Epithelial cell of proximal tubule (primary cell): ENCODE results near the gene RHBDL1. TPM values are rescaled to one million over a fixed set of nuclear protein-coding genes. Genes with fewer than 3 reads are reported as not detected.
A peak's percentile ranks its signal among the peaks of the same experiment; 100 is the strongest.

Experiments used
- DNase-seq: peaks from one replicate; pipeline ENCODE4 v3.0.0-alpha.2; 2011; ENCODE audit warnings: low read depth
- H3K4me3 ChIP-seq: 2 replicates; pipeline ENCODE4 v1.5.1; 2011; ENCODE audit warnings: low read depth, mild to moderate bottlenecking, low read length
- total RNA-seq: library from RNA; depleted of rRNA; stranded (reverse); fragments of >200 nt; gene quantifications from 2 replicates; pipeline ENCODE4 v1.2.3, GENCODE V29; 2015
- TF ChIP-seq, protein P1 (sequence below): conservative IDR thresholded peaks from 2 replicates; pipeline ENCODE4 v1.5.1; 2012; ENCODE audit warnings: low read depth, mild to moderate bottlenecking, low read length

Gene RHBDL1
- total RNA-seq, 1 donor from 2014 or later, result 1.2 TPM

GRCh38 chr16:727291-727977 is 52.0 kb downstream of the RHBDL1 start:
- peak overlapping the region; percentile 81 for H3K4me3 ChIP-seq
- DNase-seq, result no peak
- TF ChIP-seq, protein P1, sequence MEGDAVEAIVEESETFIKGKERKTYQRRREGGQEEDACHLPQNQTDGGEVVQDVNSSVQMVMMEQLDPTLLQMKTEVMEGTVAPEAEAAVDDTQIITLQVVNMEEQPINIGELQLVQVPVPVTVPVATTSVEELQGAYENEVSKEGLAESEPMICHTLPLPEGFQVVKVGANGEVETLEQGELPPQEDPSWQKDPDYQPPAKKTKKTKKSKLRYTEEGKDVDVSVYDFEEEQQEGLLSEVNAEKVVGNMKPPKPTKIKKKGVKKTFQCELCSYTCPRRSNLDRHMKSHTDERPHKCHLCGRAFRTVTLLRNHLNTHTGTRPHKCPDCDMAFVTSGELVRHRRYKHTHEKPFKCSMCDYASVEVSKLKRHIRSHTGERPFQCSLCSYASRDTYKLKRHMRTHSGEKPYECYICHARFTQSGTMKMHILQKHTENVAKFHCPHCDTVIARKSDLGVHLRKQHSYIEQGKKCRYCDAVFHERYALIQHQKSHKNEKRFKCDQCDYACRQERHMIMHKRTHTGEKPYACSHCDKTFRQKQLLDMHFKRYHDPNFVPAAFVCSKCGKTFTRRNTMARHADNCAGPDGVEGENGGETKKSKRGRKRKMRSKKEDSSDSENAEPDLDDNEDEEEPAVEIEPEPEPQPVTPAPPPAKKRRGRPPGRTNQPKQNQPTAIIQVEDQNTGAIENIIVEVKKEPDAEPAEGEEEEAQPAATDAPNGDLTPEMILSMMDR, result no peak

Other genes starting within 250 kb of the RHBDL1 start
- gene CAPN15, start 148.0 kb upstream of the RHBDL1 start, total RNA-seq, result 54.4 and 75.1 TPM in 2 replicates
- gene PRR35, start 115.3 kb upstream of the RHBDL1 start, total RNA-seq, result not detected in 2 replicates
- gene NHLRC4, start 108.7 kb upstream of the RHBDL1 start, total RNA-seq, result 0.35 and 0.51 TPM in 2 replicates
- 45.3 and 60.9 TPM in 2 replicates for gene PIGQ, start 105.7 kb upstream of the RHBDL1 start, total RNA-seq
- 9.9 and 16.6 TPM in 2 replicates for gene RAB40C, start 85.6 kb upstream of the RHBDL1 start, total RNA-seq
- gene WFIKKN1, start 44.7 kb upstream of the RHBDL1 start, total RNA-seq, result 0.07 TPM in 1 of 2 replicates, not detected in the other
- gene METTL26, start 39.4 kb upstream of the RHBDL1 start, total RNA-seq, result 206 and 224 TPM in 2 replicates
- 58.2 and 70.3 TPM in 2 replicates for gene MCRIP2, start 33.8 kb upstream of the RHBDL1 start, total RNA-seq
- gene WDR90, start 26.3 kb upstream of the RHBDL1 start, total RNA-seq, result 22.0 and 45.6 TPM in 2 replicates
- gene RHOT2, start 7.5 kb upstream of the RHBDL1 start, total RNA-seq, result 73.8 and 85.8 TPM in 2 replicates
- gene STUB1, start 4.7 kb downstream of the RHBDL1 start, total RNA-seq, result 158 and 202 TPM in 2 replicates
- 65.6 and 98.0 TPM in 2 replicates for gene JMJD8, start 8.7 kb downstream of the RHBDL1 start, total RNA-seq
- gene WDR24, start 14.7 kb downstream of the RHBDL1 start, total RNA-seq, result 10.1 and 16.3 TPM in 2 replicates
- 0.07 and 0.46 TPM in 2 replicates for gene FBXL16, start 30.1 kb downstream of the RHBDL1 start, total RNA-seq
- 154 and 183 TPM in 2 replicates for gene METRN, start 39.4 kb downstream of the RHBDL1 start, total RNA-seq
- 86.5 and 111 TPM in 2 replicates for gene ANTKMT, start 45.5 kb downstream of the RHBDL1 start, total RNA-seq
- 1.9 and 4.9 TPM in 2 replicates for gene CCDC78, start 50.8 kb downstream of the RHBDL1 start, total RNA-seq
- gene HAGHL, start 51.4 kb downstream of the RHBDL1 start, total RNA-seq, result 15.5 and 16.3 TPM in 2 replicates
- 19.3 and 31.4 TPM in 2 replicates for gene CIAO3, start 65.3 kb downstream of the RHBDL1 start, total RNA-seq
- gene MSLN, start 85.1 kb downstream of the RHBDL1 start, total RNA-seq, result 8.2 and 29.7 TPM in 2 replicates
- 31.0 and 82.5 TPM in 2 replicates for gene RPUSD1, start 112.7 kb downstream of the RHBDL1 start, total RNA-seq
- gene CHTF18, start 112.9 kb downstream of the RHBDL1 start, total RNA-seq, result 41.0 and 49.7 TPM in 2 replicates
- not detected in 2 replicates for gene GNG13, start 125.1 kb downstream of the RHBDL1 start, total RNA-seq